ENCODE results near the gene FHIT. TPM values are rescaled to one million over a fixed set of nuclear protein-coding genes. Genes with fewer than 3 reads are reported as not detected.

Gene FHIT
- total and polyA plus RNA-seq, 4 donors: 2.6 to 21.3 (median 8.7) TPM

DNA sequence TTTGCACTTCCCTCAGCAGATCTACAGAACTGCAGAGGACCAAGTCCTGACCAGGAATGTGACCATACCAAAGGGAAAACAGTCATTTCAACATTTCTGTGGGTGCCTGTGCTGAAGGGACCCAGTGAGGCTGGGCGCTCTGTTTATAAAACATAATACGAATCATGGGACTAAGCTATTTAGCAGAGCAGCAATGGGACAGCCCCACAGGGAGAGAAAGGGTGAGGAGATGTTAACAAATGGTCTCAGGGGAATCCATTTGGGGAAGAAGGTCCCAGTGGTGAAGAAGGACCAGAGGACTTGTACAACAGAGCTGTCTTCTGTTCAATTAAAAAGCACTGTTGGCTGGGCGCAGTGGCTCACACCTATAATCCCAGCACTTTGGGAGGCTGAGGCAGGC lies 1025.4 kb downstream of the FHIT start:
- Histone ChIP-seq H3K9ac (ENCODE audit: insufficient read depth in 1 of 2, low read length in 2 of 2) (no peak overlapping the region), H3K36me3 (ENCODE audit: control insufficient read depth in 4 of 4, insufficient read depth in 4 of 4, low read length in 4 of 4) (no peaks in the 10 kb centered on the region), H3K9me3 (ENCODE audit: control insufficient read depth in 4 of 4, insufficient read depth in 3 of 4, low read length in 3 of 4) (no peaks in the 10 kb centered on the region), H3K4me1 (ENCODE audit: control insufficient read depth in 5 of 5, insufficient read depth in 5 of 5, low read length in 5 of 5) (peaks cover 0 to 6% (median 4%) of the 10 kb centered on the region in 5 donors), H3K4me3 (no peak overlapping the region), H3K27ac (ENCODE audit: low read depth in 1 of 2, low read length in 1 of 2) (no peak overlapping the region), H3K27me3 (ENCODE audit: control insufficient read depth in 3 of 3, insufficient read depth in 3 of 3, low read length in 2 of 3) (no peaks in the 10 kb centered on the region)
- no peak for DNase-seq
- no peak for ATAC-seq (ENCODE audit: insufficient read depth, low FRiP score)
- WGBS, 2 donors: 95 to 96% methylated on average over 3 of the region's 3 CpGs
- TF ChIP-seq, protein P1, sequence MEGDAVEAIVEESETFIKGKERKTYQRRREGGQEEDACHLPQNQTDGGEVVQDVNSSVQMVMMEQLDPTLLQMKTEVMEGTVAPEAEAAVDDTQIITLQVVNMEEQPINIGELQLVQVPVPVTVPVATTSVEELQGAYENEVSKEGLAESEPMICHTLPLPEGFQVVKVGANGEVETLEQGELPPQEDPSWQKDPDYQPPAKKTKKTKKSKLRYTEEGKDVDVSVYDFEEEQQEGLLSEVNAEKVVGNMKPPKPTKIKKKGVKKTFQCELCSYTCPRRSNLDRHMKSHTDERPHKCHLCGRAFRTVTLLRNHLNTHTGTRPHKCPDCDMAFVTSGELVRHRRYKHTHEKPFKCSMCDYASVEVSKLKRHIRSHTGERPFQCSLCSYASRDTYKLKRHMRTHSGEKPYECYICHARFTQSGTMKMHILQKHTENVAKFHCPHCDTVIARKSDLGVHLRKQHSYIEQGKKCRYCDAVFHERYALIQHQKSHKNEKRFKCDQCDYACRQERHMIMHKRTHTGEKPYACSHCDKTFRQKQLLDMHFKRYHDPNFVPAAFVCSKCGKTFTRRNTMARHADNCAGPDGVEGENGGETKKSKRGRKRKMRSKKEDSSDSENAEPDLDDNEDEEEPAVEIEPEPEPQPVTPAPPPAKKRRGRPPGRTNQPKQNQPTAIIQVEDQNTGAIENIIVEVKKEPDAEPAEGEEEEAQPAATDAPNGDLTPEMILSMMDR (IDR thresholded peaks at IDR 0.05; ENCODE audit: control extremely low read depth, extremely low read depth): no peak

DNA sequence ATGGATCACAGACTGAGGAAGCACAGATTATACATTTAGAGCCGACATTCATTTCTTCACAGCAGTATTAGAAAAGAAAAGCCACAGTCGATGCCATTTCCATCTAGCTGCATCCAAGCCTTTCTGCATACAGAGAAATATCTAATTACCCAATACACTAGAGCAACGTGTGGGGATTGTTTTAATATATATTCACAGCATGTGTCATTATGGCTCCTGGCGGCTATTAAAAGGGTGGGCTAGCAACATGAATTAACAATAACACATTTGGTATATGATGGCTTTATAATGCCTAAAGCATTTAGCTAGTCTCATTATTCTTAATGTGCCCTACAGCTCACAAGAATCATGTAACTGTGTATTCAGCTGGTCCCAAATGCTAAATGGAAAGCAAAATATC lies 1030.5 kb downstream of the FHIT start:
- Histone ChIP-seq H3K36me3 (ENCODE audit: control insufficient read depth in 4 of 4, insufficient read depth in 4 of 4, low read length in 4 of 4) (no peaks in the 10 kb centered on the region), H3K4me3 (no peak overlapping the region), H3K27ac (ENCODE audit: low read depth in 1 of 2, low read length in 1 of 2) (no peak overlapping the region), H3K4me1 (ENCODE audit: control insufficient read depth in 5 of 5, insufficient read depth in 5 of 5, low read length in 5 of 5) (peaks cover 0 to 12% (median 4%) of the 10 kb centered on the region in 5 donors), H3K27me3 (ENCODE audit: control insufficient read depth in 3 of 3, insufficient read depth in 3 of 3, low read length in 2 of 3) (no peaks in the 10 kb centered on the region), H3K9me3 (ENCODE audit: control insufficient read depth in 4 of 4, insufficient read depth in 3 of 4, low read length in 3 of 4) (no peaks in the 10 kb centered on the region), H3K9ac (ENCODE audit: insufficient read depth in 1 of 2, low read length in 2 of 2) (no peak overlapping the region)
- ATAC-seq (ENCODE audit: insufficient read depth, low FRiP score): no peak
- 95% methylated on average over 4 of the region's 4 CpGs for WGBS, 2 donors
- DNase-seq: no peak
- TF ChIP-seq, protein P1 (IDR thresholded peaks at IDR 0.05; ENCODE audit: control extremely low read depth, extremely low read depth): no peak

DNA sequence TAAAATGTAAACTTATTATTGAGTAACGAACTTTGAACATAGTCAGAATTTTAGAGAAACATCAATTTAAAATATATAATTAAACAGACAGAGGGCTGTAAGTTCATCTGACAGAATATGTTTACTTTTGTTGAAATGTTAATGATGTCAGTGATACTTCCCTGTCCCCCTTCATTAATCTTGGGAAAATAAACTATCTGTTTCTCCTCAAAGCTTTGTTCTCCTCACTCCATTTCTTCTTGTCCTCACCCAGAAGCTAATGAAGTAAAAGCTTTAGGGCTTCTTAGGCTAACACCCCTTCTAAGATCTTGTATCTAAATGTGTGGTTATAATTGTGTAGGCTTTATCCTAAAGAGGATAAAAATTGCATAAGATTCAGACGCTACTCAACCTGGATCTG lies 1031.8 kb downstream of the FHIT start:
- no peaks in the 10 kb centered on the region for H3K9me3 ChIP-seq (ENCODE audit: control insufficient read depth in 4 of 4, insufficient read depth in 3 of 4, low read length in 3 of 4)
- 81 to 90% methylated on average over 2 of the region's 2 CpGs for WGBS, 2 donors
- no peak overlapping the region for H3K4me3 ChIP-seq
- no peak overlapping the region for H3K9ac ChIP-seq (ENCODE audit: insufficient read depth in 1 of 2, low read length in 2 of 2)
- ATAC-seq (ENCODE audit: insufficient read depth, low FRiP score) (no peak), DNase-seq (no peak)
- peaks cover 0 to 15% (median 4%) of the 10 kb centered on the region in 5 donors for H3K4me1 ChIP-seq (ENCODE audit: control insufficient read depth in 5 of 5, insufficient read depth in 5 of 5, low read length in 5 of 5)
- no peaks in the 10 kb centered on the region for H3K27me3 ChIP-seq (ENCODE audit: control insufficient read depth in 3 of 3, insufficient read depth in 3 of 3, low read length in 2 of 3)
- TF ChIP-seq, protein P1 (IDR thresholded peaks at IDR 0.05; ENCODE audit: control extremely low read depth, extremely low read depth): no peak
- H3K36me3 ChIP-seq (ENCODE audit: control insufficient read depth in 4 of 4, insufficient read depth in 4 of 4, low read length in 4 of 4): no peaks in the 10 kb centered on the region
- no peak overlapping the region for H3K27ac ChIP-seq (ENCODE audit: low read depth in 1 of 2, low read length in 1 of 2)

Data from lung (tissue), 12 donors.